Parathyroid adenoma (tissue), 2 donors: ENCODE measurements around the gene GID4.

Experiments used
- H2AFZ ChIP-seq: fragments of 300-600 bp; sonication (generic); one replicate; pipeline ENCODE4 v1.7.0; 2017; ENCODE audit warnings: antibody characterized with exemption, mild to moderate bottlenecking
- H3K27ac ChIP-seq: fragments of 300-600 bp; sonication (generic); one replicate; pipeline ENCODE4 v1.7.0; 2017
- H3K27me3 ChIP-seq: fragments of 300-600 bp; sonication (generic); one replicate; pipeline ENCODE4 v1.7.0; 2017; ENCODE audit warnings: low read length; ENCODE audit not compliant: control insufficient read depth, insufficient read depth
- H3K36me3 ChIP-seq: fragments of 300-600 bp; sonication (generic); one replicate; pipeline ENCODE4 v1.7.0; 2017; ENCODE audit warnings: low read length; ENCODE audit not compliant: control insufficient read depth, insufficient read depth
- H3K4me1 ChIP-seq: fragments of 300-600 bp; sonication (generic); one replicate; pipeline ENCODE4 v1.7.0; 2017; ENCODE audit warnings: control low read depth
- H3K4me2 ChIP-seq: fragments of 300-600 bp; sonication (generic); one replicate; pipeline ENCODE4 v1.7.0; 2017; ENCODE audit warnings: low read length
- H3K4me3 ChIP-seq: fragments of 300-600 bp; sonication (generic); one replicate; pipeline ENCODE4 v1.7.0; 2017; ENCODE audit warnings: low read depth, low read length
- H3K79me2 ChIP-seq: fragments of 300-600 bp; sonication (generic); one replicate; pipeline ENCODE4 v1.7.0; 2017; ENCODE audit warnings: control low read depth
- H3K9ac ChIP-seq: fragments of 300-600 bp; sonication (generic); one replicate; pipeline ENCODE4 v1.7.0; 2017; ENCODE audit warnings: mild to moderate bottlenecking
- H3K9me3 ChIP-seq: fragments of 300-600 bp; sonication (generic); one replicate; pipeline ENCODE4 v1.7.0; 2017; ENCODE audit warnings: low read length; ENCODE audit not compliant: control insufficient read depth
- CTCF ChIP-seq: fragments of 300-600 bp; sonication (generic); IDR thresholded peaks from one replicate; pipeline ENCODE4 v1.7.0; 2017; ENCODE audit warnings: antibody characterized with exemption, mild to moderate bottlenecking
- donor health status: primary hyperparathyroidism.

The GID4 gene

GRCh38 chr17:18115517-18115916 is 76.3 kb downstream of the GID4 start:
- H2AFZ ChIP-seq: no peak overlapping the region
- H3K9ac ChIP-seq: no peak overlapping the region
- H3K4me1 ChIP-seq: no peaks in the 10 kb centered on the region
- H3K9me3 ChIP-seq: no peaks in the 10 kb centered on the region
- H3K4me2 ChIP-seq: no peak overlapping the region
- H3K79me2 ChIP-seq: no peaks in the 10 kb centered on the region
- H3K27ac ChIP-seq: no peak overlapping the region
- no peak overlapping the region for H3K4me3 ChIP-seq
- H3K27me3 ChIP-seq: no peaks in the 10 kb centered on the region
- no peaks in the 10 kb centered on the region for H3K36me3 ChIP-seq
- no peak for TF ChIP-seq CTCF

GRCh38 chr17:18116078-18116477 is 76.9 kb downstream of the GID4 start:
- Histone ChIP-seq H3K9me3 (no peaks in the 10 kb centered on the region), H3K9ac (no peak overlapping the region), H3K79me2 (no peaks in the 10 kb centered on the region), H3K4me2 (no peak overlapping the region), H3K27me3 (no peaks in the 10 kb centered on the region), H3K4me3 (no peak overlapping the region), H2AFZ (no peak overlapping the region), H3K36me3 (no peaks in the 10 kb centered on the region), H3K4me1 (no peaks in the 10 kb centered on the region), H3K27ac (no peak overlapping the region)
- no peak for TF ChIP-seq CTCF

GRCh38 chr17:18117533-18117932 is 78.3 kb downstream of the GID4 start:
- no peak overlapping the region for H3K9ac ChIP-seq
- no peaks in the 10 kb centered on the region for H3K4me1 ChIP-seq
- no peak for TF ChIP-seq CTCF
- no peaks in the 10 kb centered on the region for H3K79me2 ChIP-seq
- H3K36me3 ChIP-seq: no peaks in the 10 kb centered on the region
- H3K4me3 ChIP-seq: no peak overlapping the region
- H3K27ac ChIP-seq: no peak overlapping the region
- H3K4me2 ChIP-seq: no peak overlapping the region
- no peak overlapping the region for H2AFZ ChIP-seq
- H3K27me3 ChIP-seq: no peaks in the 10 kb centered on the region
- no peaks in the 10 kb centered on the region for H3K9me3 ChIP-seq
